Stimulated activated CD8-positive, alpha-beta memory T cell treated with anti-CD3 and anti-CD28 coated beads, Interleukin-4, amount 100 ng/mL, for 1 hour (primary cell): ENCODE results near the gene MED10.
"Not testable (repeated sequence)": the region's sequence is repeated elsewhere in the genome, so short reads cannot be mapped to it uniquely, and the experiment has no call there.

Experiments
- DNase-seq, 2 donors: peaks; one replicate each; pipeline ENCODE4 v3.0.0-alpha.2; 2020; ENCODE audit warnings: low read depth in 2 of 2, low spot score in 1 of 2

The MED10 gene

DNA sequence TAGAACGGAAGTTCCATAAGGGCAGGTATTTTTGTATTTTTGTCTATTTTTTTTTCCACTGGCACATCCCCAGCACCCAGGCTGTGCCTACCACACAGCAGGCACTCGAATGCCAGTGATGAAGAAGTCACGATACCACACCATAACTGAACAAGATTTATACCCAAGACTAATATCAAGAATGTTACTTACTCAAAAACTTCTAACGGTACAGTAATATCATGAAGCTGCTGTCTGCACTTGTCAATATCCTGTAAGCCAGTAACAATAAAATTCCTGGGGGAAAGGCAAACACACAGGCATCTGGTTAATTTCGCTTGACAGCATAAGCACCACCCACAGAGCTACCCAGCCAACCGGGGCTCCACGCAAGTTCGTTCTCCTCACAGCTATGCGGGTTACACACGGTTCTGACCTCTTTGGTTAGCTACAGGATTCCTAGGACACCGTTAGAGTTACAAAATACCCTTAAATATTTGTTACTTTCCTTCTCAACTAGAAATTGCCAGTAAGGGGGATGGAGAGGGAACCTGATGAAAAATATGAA lies 1.3 kb downstream of the MED10 start:
- no peak for DNase-seq

DNA sequence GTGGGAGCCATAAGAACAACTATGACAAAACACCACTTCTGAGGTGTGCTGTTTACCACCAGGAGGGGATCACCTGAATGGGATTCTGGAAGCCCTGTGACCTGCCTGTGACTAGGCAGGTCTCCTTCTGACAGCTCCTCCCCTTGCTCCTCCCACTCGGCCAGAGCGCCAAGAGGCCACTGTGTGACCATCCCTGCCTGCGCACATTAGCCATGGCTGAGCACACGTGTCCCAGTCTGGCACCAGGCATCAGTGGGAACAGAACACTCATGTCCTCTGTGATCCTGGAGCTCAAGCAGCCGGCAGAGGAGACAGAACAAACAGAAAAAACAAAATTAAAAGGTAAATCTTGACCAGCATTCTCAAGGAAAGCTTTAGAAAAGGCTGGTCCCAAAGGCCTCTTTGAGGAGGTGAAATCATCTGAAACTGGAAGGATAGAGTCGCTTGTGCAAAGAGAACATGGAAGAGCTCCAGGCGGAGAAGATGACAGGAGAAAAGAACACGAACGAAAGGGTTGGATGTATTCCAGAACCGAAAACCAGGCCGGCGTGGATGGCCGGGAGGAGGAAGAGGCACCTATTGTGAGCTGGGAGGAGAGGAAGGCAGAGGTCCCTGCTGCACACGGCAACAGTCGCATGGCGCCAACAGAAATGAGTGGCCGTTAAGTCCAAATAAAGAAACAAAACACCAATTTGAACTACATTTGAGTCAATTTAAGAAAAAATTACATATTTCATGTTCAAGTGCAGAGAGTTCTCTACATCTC lies 5.1 kb downstream of the MED10 start:
- no peak for DNase-seq

DNA sequence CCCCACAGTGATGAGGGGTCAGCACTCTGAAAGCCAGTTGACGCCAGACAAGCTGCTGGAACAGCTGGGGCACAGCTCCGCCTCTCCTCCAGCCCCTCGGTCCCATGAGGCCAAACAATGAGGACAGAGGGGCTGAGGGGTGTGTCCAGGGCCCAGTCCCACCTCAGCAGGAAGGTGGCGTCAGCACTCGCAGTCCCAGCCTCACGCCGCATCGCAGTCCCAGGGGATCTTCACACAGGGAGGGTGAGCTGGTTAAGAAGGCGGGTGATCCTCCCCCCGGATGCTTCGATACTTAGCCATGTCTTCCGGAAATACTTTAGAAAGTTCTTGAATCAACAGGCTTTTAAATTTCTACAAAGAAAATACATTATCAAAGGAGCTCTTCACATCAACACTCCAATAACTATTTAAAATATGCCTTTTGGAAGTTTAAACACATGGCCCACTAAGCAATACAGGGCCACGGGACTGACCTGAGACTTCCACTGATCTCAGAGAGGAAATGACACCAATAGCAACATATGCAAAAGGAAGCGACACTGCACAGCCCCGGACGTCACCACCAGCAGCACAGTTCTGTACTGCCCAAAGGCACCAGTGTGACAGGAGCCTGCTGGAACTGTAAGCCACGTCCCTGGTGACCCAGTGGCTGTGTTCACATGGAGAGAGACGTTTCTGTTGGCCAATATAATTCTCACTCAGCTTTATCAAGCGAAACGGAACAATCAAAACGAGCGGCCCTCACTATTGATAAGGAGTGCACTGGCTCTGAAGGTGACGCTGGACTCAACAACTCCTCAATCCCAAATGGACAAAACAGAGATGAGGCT lies 5.9 kb downstream of the MED10 start:
- DNase-seq: no peak

DNA sequence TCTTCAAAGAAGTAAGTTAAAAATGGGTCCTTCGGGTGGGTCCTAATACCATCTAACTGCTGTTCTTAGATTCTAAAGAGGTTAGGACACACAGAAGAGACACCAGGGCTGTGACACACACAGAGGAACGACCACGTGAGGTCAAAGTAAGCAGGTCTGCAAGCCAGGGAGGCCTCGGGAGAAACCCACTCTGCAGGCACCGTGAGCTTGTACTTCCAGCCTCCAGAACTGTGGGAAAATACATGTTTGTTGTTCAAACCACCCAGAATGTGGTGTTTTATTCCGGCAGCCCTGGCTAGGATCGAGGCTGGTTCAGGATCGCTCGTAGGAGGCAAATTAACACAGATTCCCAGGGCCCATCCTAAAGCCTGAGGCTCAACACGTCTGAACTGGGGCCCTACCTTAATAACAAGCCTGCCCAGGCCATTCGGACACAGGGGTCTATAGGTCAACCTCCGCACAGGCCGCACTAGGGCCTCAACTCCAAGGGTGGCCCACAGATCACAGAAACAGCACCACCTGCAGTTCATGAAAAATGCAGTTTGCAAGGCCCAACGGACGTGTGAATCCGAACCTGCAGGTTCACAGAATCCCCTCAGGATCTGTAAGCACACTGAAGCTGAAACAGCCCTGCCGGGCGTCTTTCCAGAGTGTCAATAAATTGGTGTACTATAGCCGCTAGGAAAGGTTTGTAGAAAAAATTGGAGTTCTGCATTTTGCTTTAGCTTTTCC lies 7.1 kb downstream of the MED10 start:
- DNase-seq: no peak

GRCh38 chr5:6370580-6370979 lies 7.8 kb downstream of the MED10 start:
- DNase-seq: no peak

- no peak for DNase-seq
These were observed 12.3 kb downstream of the MED10 start for GRCh38 chr5:6365977-6366590.

GRCh38 chr5:6365142-6365976 lies 13.0 kb downstream of the MED10 start:
- no peak for DNase-seq

DNA sequence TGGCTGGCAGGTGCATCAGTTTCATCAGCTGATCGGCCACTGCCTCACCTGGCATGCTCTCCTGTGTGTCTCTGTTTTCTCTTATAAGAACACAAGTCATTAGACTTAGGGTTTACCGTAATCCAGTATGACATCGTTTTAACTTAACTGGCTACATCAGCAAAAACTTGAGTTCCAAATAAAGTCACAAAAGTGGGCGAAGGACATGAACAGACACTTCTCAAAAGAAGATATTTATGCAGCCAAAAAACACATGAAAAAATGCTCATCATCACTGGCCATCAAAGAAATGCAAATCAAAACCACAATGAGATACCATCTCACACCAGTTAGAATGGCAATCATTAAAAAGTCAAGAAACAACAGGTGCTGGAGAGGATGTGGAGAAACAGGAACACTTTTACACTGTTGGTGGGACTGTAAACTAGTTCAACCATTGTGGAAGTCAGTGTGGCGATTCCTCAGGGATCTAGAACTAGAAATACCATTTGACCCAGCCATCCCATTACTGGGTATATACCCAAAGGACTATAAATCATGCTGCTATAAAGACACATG lies 14.8 kb downstream of the MED10 start:
- not testable (repeated sequence) for DNase-seq

DNA sequence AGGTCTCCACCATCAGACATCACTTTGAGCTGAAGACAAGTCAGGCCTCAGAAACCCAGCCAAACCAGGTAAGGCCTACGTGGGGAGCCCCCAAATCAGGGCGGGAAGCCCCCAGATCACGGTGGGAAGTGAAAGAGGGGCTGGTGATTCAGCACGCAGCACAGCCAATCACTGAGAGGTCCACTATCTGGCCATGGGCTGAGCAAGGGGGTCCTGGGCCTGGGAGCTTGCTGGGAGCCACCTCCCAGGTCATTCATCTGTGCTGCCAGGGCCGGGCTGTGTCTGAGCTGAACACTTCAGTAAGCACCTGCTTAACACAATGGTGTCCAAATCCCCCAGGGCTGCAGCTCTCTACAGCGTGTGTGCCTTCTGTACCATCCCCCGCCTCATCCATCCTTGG lies 15.5 kb downstream of the MED10 start:
- no peak for DNase-seq

DNA sequence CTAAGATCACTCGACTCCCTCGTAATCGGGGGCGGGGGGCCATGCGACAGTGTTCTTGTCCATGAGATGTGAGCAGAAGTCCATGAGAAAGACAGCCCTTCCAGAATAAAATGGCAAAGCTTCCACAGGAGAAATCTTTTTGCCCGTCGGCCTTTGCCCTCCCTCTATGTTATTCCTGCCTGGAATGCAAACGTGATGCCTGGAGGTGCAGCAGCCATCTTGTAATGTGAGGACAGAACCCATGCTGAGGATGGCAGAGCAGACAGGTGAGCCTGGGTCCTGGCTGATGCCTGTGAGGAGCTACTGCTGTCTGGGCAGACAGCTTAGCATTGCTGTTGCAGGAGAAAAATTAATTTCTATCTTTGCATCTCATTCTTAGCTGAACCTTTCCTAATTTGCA lies 17.2 kb downstream of the MED10 start:
- no peak for DNase-seq

GRCh38 chr5:6360323-6361072 lies 17.8 kb downstream of the MED10 start:
- DNase-seq: no peak

- no peak for DNase-seq
These were observed 18.6 kb downstream of the MED10 start for GRCh38 chr5:6359555-6360322.

GRCh38 chr5:6358434-6358820 lies 19.9 kb downstream of the MED10 start:
- no peak for DNase-seq

DNA sequence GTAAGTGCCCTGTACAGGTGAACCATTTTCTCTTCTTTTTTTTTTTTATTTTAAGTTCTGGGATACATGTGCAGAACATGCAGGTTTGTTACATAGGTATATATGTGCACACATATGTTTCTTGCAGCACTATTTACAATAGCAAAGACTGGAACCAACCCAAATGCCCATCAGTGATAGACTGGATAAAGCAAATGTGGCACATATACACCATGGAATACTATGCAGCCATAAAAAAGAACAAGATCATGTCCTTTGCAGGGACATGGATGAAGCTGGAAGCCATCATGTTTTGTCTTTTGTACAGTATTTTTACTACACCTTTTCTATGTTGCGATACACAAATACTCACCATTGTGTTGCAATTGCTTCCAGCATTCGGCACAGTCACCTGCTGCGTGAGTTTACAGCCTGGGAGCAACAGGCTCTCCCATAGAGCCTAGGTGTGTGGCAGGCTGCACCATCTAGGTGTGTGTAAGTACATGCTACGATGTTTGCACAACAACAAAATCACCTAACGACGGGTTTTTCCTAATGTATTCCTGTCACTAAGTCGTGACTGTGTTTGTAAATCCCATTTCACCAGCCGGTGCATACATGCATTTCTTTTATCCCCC lies 20.4 kb downstream of the MED10 start:
- not testable (repeated sequence) for DNase-seq

DNA sequence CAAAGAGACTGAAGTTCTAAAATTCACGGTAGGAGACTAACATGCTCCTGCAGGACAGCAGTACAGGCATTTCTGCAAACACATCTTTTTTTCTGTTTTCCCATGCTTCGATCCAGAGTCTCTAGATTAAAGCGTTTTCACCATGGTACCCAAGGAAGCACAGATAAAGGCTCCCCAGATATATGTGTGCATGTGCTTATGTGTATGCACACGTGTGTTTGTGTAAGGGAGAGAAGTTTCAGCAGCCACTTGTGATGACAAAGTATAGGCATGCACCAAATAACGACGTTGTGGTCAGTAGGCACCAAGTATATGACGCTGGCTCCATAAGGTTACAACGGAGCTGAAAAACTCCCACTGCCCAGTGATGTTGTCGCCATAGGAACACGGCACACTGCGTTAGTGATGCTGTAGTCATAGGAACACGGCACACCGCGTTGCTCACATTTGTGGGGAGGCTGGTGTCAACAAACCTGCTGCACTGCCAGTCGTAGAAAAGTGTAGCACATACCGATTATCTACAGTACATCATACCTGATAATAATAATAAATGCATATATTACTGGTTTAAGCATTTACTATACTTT lies 21.7 kb downstream of the MED10 start:
- DNase-seq: no peak

DNA sequence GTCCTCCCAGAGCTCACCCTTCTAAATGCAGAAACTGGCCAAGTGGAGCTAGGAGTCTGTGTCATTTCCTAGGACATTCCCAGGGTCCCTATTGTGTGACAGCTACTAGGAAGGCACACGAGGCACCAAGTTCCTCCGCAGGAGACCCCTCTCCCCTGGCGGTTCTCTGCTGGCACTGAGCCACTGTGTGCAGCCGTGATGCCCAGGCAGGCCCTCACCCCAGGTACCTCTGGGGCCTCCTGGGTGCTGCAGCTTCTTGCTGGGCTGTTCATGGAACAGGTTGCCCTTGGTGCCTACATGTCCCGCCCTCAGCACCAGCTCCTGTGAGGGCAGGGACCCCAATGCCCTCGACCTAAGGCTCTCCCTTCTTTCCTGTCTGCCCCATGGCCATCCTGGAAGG lies 23.1 kb downstream of the MED10 start:
- DNase-seq: no peak

GRCh38 chr5:6354848-6355247 lies 23.5 kb downstream of the MED10 start:
- DNase-seq: no peak
